Heart right ventricle (tissue), 16 donors: ENCODE data around the gene TMEM164. TPM values are rescaled to one million over a fixed set of nuclear protein-coding genes. Genes with fewer than 3 reads are reported as not detected.
A peak's percentile ranks its signal among the peaks of the same experiment; 100 is the strongest.
"Not testable (repeated sequence)": the region's sequence is repeated elsewhere in the genome, so short reads cannot be mapped to it uniquely, and the experiment has no call there.

ENCODE experiments used
- ATAC-seq, 8 donors: fragments of 200-7000 bp; cut with Tn5 transposase; one replicate each; pipeline ENCODE4 v1.9.1; 2020; ENCODE audit warnings: mild to moderate bottlenecking in 8 of 8, moderate library complexity in 8 of 8, moderate number of reproducible peaks in 1 of 8
- DNase-seq, 2 donors: peaks; one replicate each; pipeline ENCODE4 v3.0.0-alpha.2; 2020
- H3K27ac ChIP-seq, 10 donors: fragments of 200-600 bp; sonication (generic) in 2 of 10; one replicate each; pipeline versions ENCODE4 v1.5.0 to v1.8.0; 2020 to 2022; ENCODE audit warnings: mild to moderate bottlenecking in 3 of 10
- H3K27me3 ChIP-seq, 7 donors: fragments of 200-600 bp; one replicate each; pipeline ENCODE4 v1.8.0; 2021 to 2022; ENCODE audit warnings: mild to moderate bottlenecking in 2 of 7
- H3K36me3 ChIP-seq, 9 donors: fragments of 200-600 bp; sonication (generic) in 1 of 9; one replicate each; pipeline versions ENCODE4 v1.5.0 to v1.8.0; 2020 to 2022; ENCODE audit warnings: mild to moderate bottlenecking in 2 of 9
- H3K4me1 ChIP-seq, 9 donors: fragments of 200-600 bp; sonication (generic) in 1 of 9; one replicate each; pipeline versions ENCODE4 v1.5.0 to v1.8.0; 2020 to 2022; ENCODE audit warnings: mild to moderate bottlenecking in 4 of 9
- H3K4me3 ChIP-seq, 10 donors: fragments of 200-600 bp; sonication (generic) in 2 of 10; one replicate each; pipeline versions ENCODE4 v1.5.0 to v1.8.0; 2020 to 2022; ENCODE audit warnings: mild to moderate bottlenecking in 7 of 10, moderate library complexity in 2 of 10
- H3K9me3 ChIP-seq, 11 donors: fragments of 200-600 bp in 10 of 11; sonication (generic) in 2 of 11; one replicate each; pipeline versions ENCODE4 v1.5.0 to v1.8.0; 2013 to 2022; ENCODE audit warnings: mild to moderate bottlenecking in 2 of 11, control low read depth in 1 of 11, moderate library complexity in 1 of 11
- CTCF ChIP-seq, 9 donors: fragments of 200-600 bp; sonication (generic) in 2 of 9; IDR thresholded peaks; one replicate each; pipeline versions ENCODE4 v1.5.0 to v1.8.0; 2021 to 2022; ENCODE audit warnings: antibody characterized with exemption in 9 of 9, mild to moderate bottlenecking in 5 of 9, moderate library complexity in 1 of 9
- WGBS, 2 donors: extraction: QIAGEN DNeasy Blood & Tissue Kit; methylation state at CpG; one replicate each; pipeline ENCODE4 v1.1.7; 2013; ENCODE audit warnings: inconsistent platforms in 1 of 2; 5-methylcytosine and 5-hydroxymethylcytosine counted together
- intact Hi-C, 10 donors: fragments of 100-400 bp; cut with DNase I; formaldehyde crosslinking; loops; one replicate each; pipeline versions ENCODE4 v1.11.1 to v1.14.2; 2022
- polyA plus RNA-seq, 2 donors: library from polyadenylated mRNA; stranded (reverse); fragments of 200-250 nt; gene quantifications; one replicate each; pipeline ENCODE4 v1.2.3, GENCODE V29; 2013
- total RNA-seq, 10 donors: library from RNA; stranded (reverse); fragmentation: NEBNext Ultra II Directional in 3 of 10; extraction: Animal tissue kit (Norgen Biotek cat#: 25700) in 3 of 10; gene quantifications; one replicate each; pipeline versions ENCODE4 v1.2.1 to v1.2.4, GENCODE V29; 2021 to 2023
- donor health status: Arrhythmogenic right ventricular cardiomyopathy.
- donor health status: ischemic (EF 13 %, LVEDD 7.1; RV severe dilation, severe dysfunction).
- donor health status: healthy with polysubstance abuse.
- donor health status: DM: no; HTN: yes; CAD: no.
- donor health status: DM: no; HTN: no; CAD: no.
- donor health status: ischemic (EF 25% LVEDD 6.9; RV normal size, moderate dysfunction).
- donor health status: ischemic (EF 25% LVEDD 5.7; RV mildly dilated, moderate dysfunction).
- donor health status: healthy.
- donor health status: DM: yes; HTN: yes; CAD: no.
- donor health status: Ischemic cardiomyopathy.
- donor health status: ischemic (EF 35%, LVEDD 5.7; RV mildly dilated, moderate dysfunction).
- donor health status: nonischemic (EF 11% LVEDD 7.7; RV severe dilation, severe dysfunction).
- donor health status: DM: yes; HTN: yes; CAD: no.
- donor health status: PGD.
- donor health status: ischemic (EF 29% LVEDD 5.4; RV normal size, mild dysfunction).
- donor health status: nonischemic (EF 23%, LVEDD 6.1; RV moderate dilation, normal function).

TMEM164 gene
- total and polyA plus RNA-seq, 12 donors = 9.7 to 60.6 (median 48.1) TPM

- no peaks in the 10 kb centered on the region for H3K9me3 ChIP-seq
- H3K4me1 ChIP-seq = no peaks in the 10 kb centered on the region
- ATAC-seq = no peak
- peaks cover 0 to 31% (median 0%) of the 10 kb centered on the region in 7 donors for H3K27me3 ChIP-seq
- TF ChIP-seq CTCF (IDR thresholded peaks at IDR 0.05) = no peak
- intact Hi-C loops = no loop called here
- 85 to 89% methylated on average over 3 of the region's 3 CpGs for WGBS, 2 donors
- DNase-seq = no peak
- no peak overlapping the region for H3K27ac ChIP-seq
- H3K4me3 ChIP-seq = no peak overlapping the region
- H3K36me3 ChIP-seq = no peaks in the 10 kb centered on the region
Observed at GRCh38 chrX:109967156-109967555, 35.8 kb upstream of the TMEM164 start.

- not testable (repeated sequence) for H3K9me3 ChIP-seq
Observed at GRCh38 chrX:109970841-109971240, 32.1 kb upstream of the TMEM164 start.

GRCh38 chrX:109974906-109975655 is 27.8 kb upstream of the TMEM164 start:
- WGBS, 2 donors = 55 to 100% methylated on average over 1 of the region's 1 CpG
- ATAC-seq (no peak), DNase-seq (no peak)
- H3K27ac ChIP-seq = no peak overlapping the region
- H3K36me3 ChIP-seq = no peaks in the 10 kb centered on the region
- intact Hi-C loops = no loop called here
- H3K4me3 ChIP-seq = no peak overlapping the region
- peaks cover 0 to 53% (median 0%) of the 10 kb centered on the region in 7 donors for H3K27me3 ChIP-seq
- H3K9me3 ChIP-seq = no peaks in the 10 kb centered on the region
- H3K4me1 ChIP-seq = no peaks in the 10 kb centered on the region
- no peak for TF ChIP-seq CTCF (IDR thresholded peaks at IDR 0.05)

More at GRCh38 chrX:109970841-109971240, 32.1 kb upstream of the TMEM164 start:
- H3K4me1 ChIP-seq, H3K27ac ChIP-seq, H3K36me3 ChIP-seq, ATAC-seq, intact Hi-C loops, H3K4me3 ChIP-seq, DNase-seq: not testable (repeated sequence)
- peaks cover 0 to 22% (median 0%) of the 10 kb centered on the region in 7 donors for H3K27me3 ChIP-seq
- WGBS, 2 donors = 92 to 97% methylated on average over 4 of the region's 4 CpGs

- ATAC-seq, H3K9me3 ChIP-seq, H3K4me3 ChIP-seq, H3K4me1 ChIP-seq, H3K27ac ChIP-seq, intact Hi-C loops, DNase-seq, H3K36me3 ChIP-seq: not testable (repeated sequence)
- peaks cover 0 to 14% (median 0%) of the 10 kb centered on the region in 7 donors for H3K27me3 ChIP-seq
- 86 to 90% methylated on average over 4 of the region's 4 CpGs for WGBS, 2 donors
Observed at GRCh38 chrX:109985210-109985609, 17.7 kb upstream of the TMEM164 start.

GRCh38 chrX:109987884-109988283 is 15.0 kb upstream of the TMEM164 start:
- 36 to 62% methylated on average over 2 of the region's 2 CpGs for WGBS, 2 donors
- H3K27ac ChIP-seq = no peak overlapping the region
- no peaks in the 10 kb centered on the region for H3K9me3 ChIP-seq
- H3K36me3 ChIP-seq = no peaks in the 10 kb centered on the region
- no peaks in the 10 kb centered on the region for H3K4me1 ChIP-seq
- intact Hi-C loops = no loop called here
- peaks cover 0 to 6% (median 0%) of the 10 kb centered on the region in 7 donors for H3K27me3 ChIP-seq
- H3K4me3 ChIP-seq = no peak overlapping the region
- DNase-seq (peak in 1 of 2 donors; percentile 7), ATAC-seq (peak in 3 of 8 donors; percentile 30 to 58 (median 57))
- no peak for TF ChIP-seq CTCF (IDR thresholded peaks at IDR 0.05)
